ENCODE measurements around the gene AKAP8. TPM values are rescaled to one million over a fixed set of nuclear protein-coding genes. Genes with fewer than 3 reads are reported as not detected.

The AKAP8 gene
- total and polyA plus RNA-seq, 4 donors: 7.5 to 12.4 (median 9.8) TPM

DNA sequence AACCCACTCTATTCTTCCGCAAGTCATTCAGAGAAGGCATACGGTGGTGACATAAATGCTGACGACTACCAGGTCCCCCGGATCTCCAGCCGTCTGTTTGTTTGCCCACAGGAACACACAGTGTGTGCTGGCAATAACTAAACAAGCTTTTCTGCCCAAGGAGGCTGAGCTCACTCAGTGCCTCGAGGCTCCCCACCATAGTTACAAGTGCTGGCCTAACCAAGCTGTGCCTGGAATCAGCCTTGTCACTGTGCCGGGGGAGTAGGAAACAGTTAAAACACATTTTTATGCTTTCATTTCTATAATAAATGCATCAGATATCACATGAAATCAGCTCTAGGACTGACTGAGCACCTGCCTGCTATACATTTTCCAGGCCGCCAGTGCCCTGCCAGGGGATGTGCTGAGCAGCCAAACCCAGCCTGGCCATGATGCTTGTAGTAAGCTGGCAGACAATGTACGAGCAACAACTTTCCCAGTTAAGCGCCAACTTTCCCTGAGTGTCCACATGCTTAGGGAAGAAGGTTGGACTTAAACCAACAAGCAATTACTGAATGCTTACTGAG lies 75.4 kb downstream of the AKAP8 start (continued):
- TF ChIP-seq, protein P1, sequence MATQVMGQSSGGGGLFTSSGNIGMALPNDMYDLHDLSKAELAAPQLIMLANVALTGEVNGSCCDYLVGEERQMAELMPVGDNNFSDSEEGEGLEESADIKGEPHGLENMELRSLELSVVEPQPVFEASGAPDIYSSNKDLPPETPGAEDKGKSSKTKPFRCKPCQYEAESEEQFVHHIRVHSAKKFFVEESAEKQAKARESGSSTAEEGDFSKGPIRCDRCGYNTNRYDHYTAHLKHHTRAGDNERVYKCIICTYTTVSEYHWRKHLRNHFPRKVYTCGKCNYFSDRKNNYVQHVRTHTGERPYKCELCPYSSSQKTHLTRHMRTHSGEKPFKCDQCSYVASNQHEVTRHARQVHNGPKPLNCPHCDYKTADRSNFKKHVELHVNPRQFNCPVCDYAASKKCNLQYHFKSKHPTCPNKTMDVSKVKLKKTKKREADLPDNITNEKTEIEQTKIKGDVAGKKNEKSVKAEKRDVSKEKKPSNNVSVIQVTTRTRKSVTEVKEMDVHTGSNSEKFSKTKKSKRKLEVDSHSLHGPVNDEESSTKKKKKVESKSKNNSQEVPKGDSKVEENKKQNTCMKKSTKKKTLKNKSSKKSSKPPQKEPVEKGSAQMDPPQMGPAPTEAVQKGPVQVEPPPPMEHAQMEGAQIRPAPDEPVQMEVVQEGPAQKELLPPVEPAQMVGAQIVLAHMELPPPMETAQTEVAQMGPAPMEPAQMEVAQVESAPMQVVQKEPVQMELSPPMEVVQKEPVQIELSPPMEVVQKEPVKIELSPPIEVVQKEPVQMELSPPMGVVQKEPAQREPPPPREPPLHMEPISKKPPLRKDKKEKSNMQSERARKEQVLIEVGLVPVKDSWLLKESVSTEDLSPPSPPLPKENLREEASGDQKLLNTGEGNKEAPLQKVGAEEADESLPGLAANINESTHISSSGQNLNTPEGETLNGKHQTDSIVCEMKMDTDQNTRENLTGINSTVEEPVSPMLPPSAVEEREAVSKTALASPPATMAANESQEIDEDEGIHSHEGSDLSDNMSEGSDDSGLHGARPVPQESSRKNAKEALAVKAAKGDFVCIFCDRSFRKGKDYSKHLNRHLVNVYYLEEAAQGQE (IDR thresholded peaks at IDR 0.05): no peak
- TF ChIP-seq HNF4G (IDR thresholded peaks at IDR 0.05): no peak
- TF ChIP-seq, protein P2, sequence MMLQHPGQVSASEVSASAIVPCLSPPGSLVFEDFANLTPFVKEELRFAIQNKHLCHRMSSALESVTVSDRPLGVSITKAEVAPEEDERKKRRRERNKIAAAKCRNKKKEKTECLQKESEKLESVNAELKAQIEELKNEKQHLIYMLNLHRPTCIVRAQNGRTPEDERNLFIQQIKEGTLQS (IDR thresholded peaks at IDR 0.05): no peak
- no peak for TF ChIP-seq YY1 (IDR thresholded peaks at IDR 0.05)
- TF ChIP-seq FOXA1 (IDR thresholded peaks at IDR 0.05): no peak

Small RNA genes lying within 50 kb of the gene (small RNA-seq; reads per million reads assigned to genes)
- gene AC005776.1: not detected

Other genes with a start within 250 kb of the AKAP8 start
- gene NOTCH3, start 178.8 kb downstream of the AKAP8 start, total RNA-seq: 1 to 10 TPM; 3.6 to 3.7 TPM
- 1 to 10 TPM in 1 of 2 donors, under 1 TPM in 1; 0.49 to 2.2 TPM for gene NOTCH3, start 178.8 kb downstream of the AKAP8 start, polyA plus RNA-seq
- under 1 TPM in 1 of 2 donors, not detected in 1; 0.25 TPM for gene EPHX3, start 147.3 kb downstream of the AKAP8 start, total RNA-seq
- under 1 TPM; 0.17 to 0.21 TPM for gene EPHX3, start 147.3 kb downstream of the AKAP8 start, polyA plus RNA-seq
- 10 to 100 TPM; 20.2 to 20.7 TPM for gene BRD4, start 47.2 kb downstream of the AKAP8 start, total RNA-seq
- gene BRD4, start 47.2 kb downstream of the AKAP8 start, polyA plus RNA-seq: 10 to 100 TPM; 13.6 to 25.8 TPM
- 10 to 100 TPM; 65.3 to 67.1 TPM for gene AKAP8L, start 39.2 kb upstream of the AKAP8 start, total RNA-seq
- gene AKAP8L, start 39.2 kb upstream of the AKAP8 start, polyA plus RNA-seq: 10 to 100 TPM; 16.4 to 20.5 TPM
- gene WIZ, start 70.2 kb upstream of the AKAP8 start, total RNA-seq: 1 to 10 TPM; 7.5 to 9.6 TPM
- 10 to 100 TPM in 1 of 2 donors, 1 to 10 TPM in 1; 3.8 to 12.7 TPM for gene WIZ, start 70.2 kb upstream of the AKAP8 start, polyA plus RNA-seq
- gene RASAL3, start 84.8 kb upstream of the AKAP8 start, total RNA-seq: 1 to 10 TPM; 1.3 to 1.5 TPM
- gene RASAL3, start 84.8 kb upstream of the AKAP8 start, polyA plus RNA-seq: under 1 TPM; 0.76 to 0.91 TPM
- 10 to 100 TPM in 1 of 2 donors, 1 to 10 TPM in 1; 9.9 to 68.5 TPM for gene PGLYRP2, start 99.7 kb upstream of the AKAP8 start, total RNA-seq
- gene PGLYRP2, start 99.7 kb upstream of the AKAP8 start, polyA plus RNA-seq: 100 to 1,000 TPM; 116 to 134 TPM
- 1 to 10 TPM in 1 of 2 donors, under 1 TPM in 1; 0.42 to 2.1 TPM for gene CYP4F22, start 128.7 kb upstream of the AKAP8 start, total RNA-seq
- 1 to 10 TPM; 1.7 to 3.9 TPM for gene CYP4F22, start 128.7 kb upstream of the AKAP8 start, polyA plus RNA-seq
- not detected for gene CYP4F8, start 235.4 kb upstream of the AKAP8 start, total RNA-seq
- gene CYP4F8, start 235.4 kb upstream of the AKAP8 start, polyA plus RNA-seq: not detected

All from liver (tissue), 6 donors.